Measurements from ENCODE around the gene HIC2.
"Not testable (repeated sequence)": the region's sequence is repeated elsewhere in the genome, so short reads cannot be mapped to it uniquely, and the experiment has no call there.

HIC2 gene

DNA sequence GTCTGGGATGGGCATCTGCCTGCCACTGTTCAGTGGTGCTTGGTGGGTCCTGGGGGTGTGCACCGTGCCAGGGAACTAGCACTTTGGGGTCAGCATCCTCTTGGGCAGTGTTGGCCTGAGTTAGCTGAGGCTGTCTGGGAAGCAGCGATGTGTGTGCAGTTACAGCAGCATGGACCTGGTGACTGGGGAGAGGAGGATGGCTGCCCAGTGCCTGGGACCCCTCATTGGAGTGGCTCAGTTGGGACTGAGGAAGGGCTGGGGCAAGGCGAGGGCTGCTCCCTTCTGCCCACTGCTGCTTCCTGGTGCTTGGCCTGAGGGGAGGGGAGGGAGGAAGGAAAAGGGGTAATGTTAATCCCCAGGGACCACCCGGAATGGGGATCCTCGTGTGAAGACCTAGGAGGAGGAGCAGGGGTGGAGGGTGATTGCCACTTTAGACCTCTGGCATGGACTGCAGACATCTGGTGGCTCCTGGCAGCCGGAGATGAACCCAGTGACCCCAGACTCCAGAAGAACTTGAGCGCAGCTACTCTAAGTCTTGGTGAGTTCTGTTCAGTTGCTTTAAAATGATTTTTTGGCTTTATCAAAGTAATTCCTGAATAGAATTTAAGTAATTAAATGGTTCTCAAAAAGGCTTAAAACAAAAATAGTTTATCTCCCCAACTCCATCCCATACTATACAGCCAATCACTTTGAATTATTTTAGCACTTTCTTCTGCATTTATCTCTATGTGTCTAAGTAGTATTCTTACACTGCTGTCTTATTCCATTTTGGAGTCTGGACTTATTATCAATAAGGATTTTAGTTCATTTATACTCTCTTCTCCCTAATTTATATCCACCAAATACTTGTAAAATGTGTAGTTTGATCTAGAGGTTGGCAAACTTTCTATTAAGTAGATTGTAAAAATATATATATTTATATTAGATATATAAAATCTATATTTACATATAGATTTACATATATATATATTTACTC, 34.7 kb downstream of the HIC2 start:
- DNase-seq, result no peak

DNA sequence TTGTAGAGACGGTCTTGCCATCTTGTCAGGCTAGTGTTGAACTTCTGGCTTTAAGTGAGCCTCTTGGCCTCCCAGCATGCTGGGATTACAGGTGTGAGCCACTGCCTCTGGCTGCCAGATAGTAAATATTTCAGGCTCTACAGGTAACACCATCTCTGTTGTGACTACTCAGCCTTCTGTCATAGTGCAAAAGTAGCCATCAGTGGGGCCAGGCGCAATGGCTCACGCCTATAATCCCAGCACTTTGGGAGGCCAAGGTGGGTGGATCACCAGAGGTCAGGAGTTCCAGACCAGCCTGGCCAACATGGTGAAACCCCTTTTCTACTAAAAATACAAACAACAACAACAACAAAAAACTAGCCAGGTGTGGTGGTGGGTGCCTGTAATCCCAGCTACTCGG, 35.5 kb downstream of the HIC2 start:
- DNase-seq, result not testable (repeated sequence)

DNA sequence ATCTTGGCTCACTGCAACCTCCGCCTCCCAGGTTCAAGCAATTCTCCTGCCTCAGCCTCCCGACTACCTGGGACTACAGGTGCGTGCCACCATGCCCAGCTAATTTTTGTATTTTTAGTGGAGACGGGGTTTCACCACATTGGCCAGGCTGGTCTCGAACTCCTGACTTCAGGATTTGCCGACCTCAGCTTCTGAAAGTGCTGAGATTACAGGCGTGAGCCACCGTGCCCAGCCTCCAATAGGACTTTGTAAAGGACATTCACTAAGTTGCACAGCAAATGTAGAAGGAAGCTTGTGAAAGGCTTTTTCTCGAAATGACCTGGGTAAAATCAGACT, 37.8 kb downstream of the HIC2 start:
- not testable (repeated sequence) for DNase-seq

DNA sequence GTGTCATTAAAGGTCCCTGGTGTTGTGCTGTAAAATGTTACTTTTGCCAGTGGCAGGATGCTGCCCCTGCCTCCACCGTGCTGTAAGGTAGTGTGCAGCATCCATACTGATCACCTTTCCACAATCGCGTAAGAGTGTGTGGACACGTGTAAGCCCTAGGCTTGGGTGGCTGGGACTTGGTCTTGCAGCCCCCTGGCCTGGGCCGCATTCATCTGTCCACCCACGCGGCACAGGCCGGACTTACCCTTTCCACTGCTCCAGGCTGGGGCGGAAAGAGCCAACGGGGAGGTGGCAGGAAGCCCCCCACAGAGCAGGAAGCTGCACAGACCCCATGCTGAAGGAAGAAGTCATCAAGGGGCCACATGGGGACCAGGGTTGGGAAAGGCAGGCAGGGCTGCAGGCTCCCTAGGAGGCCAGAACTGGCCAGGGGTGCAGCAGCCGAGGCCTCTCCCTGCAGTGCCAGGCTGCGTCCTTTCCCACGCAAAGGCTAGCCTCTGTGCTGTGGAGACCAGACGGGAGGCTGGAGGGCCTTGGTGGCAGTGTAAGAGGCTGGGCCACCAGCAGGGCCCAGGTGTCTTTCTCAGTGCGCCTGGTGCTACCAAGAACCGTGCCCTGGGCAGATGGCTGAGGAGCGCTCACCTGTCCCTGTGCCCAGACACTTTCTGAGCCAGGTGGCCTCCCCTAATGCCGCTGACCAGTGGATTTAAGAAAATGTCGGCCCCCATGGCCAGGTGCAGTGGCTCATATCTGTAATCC, 38.3 kb downstream of the HIC2 start:
- DNase-seq, result no peak

DNA sequence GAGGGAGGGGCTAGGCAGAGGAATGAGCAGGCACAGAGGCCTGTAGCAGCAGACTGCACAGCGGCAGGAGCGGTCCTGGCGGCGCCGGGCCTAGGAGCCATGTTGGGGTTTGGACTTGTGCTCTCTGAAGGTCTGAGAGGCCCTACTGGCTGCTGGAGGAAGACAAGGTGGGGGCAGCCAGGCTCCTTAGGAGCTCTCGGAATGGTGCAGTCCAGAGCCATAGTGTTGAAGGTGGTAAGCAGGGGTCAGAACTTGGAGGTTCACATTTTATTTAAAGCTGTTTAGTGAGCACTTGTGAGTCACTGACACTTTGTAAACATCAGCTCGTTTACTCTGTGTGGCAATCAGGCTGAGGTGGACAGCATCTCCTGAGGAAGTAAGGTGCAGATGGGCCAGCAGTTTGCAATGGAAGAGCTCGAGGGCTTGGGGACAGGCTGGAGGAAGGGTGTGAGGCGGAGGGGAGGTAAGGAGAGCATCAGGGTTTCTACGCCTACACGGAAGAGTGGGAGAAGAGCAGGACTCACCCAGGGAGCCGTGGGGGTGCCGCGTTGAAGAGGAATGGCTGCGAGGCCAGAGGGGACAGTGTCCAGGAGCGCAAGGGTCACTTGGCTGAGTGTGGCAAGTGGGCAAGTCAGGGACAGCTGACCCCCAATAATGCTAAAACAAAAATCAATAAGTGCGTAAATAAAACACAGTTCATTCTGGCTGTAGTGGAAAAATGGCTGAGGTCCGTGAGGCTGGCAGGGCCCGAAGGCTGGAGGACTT, 40.0 kb downstream of the HIC2 start:
- DNase-seq, result no peak

DNA sequence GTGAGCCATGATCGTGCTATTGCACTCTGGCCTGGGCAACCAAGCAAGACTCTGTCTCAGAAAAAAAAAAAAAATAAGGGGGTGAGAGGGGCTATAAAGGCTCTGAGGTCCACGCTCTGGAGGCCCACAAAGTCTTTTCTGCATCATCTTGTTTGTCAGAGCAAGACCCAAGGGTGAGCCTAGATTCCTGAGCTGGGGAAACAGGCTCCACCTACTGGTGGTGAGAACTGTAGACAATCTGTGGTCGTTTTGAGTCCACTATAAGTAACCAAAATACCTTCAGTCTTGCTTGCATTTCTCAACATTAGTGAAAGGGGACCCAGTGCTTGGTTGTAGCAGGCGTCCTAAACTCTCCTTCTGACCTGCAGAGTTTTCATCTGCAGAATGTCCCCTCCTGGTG, 45.5 kb downstream of the HIC2 start:
- not testable (repeated sequence) for DNase-seq

DNA sequence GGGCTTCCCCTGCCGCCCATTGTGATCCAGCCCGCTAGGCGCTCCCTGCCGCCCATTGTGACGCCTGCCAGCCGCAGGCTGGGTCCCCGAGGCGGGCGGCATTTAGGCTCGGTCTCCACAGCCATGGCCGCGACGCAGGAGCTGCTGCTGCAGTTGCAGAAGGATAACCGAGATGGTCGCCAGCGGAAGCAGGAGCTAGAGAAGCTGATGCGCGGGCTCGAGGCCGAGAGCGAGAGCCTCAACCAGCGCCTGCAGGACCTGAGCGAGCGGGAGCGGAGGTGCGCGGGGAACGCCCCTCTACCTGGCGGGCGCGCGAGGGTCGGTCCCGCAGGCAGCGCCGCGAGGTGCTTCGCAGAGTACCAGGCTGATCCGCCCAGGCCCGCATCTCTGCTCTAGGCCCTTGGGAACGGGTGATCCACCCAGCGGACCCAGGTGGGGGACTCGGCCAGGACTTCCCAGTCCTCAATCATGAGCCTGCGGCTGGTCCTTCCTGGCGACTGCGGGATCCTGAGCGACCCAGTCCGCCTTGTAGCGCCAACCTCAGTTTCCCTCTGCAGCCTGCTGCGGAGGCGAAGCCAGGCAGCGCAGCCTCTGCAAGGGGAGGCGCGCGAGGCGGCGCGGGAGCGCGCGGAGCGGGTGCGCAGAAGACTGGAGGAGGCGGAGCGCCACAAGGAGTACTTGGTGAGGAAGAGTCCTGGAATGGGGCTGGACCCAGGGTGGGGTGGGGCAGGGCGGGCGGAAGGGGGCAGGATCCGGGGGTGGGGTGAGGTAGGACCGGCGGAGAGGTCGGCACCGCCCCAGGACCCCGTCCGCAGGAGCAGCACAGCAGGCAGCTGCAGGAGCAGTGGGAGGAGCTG, 50.4 kb downstream of the HIC2 start, which contains the start of gene TMEM191C:
TMEM191C (plus strand) TSS at position 51 of the 857 bp plus-strand sequence; CDS start at position 124, 73 bp downstream.
- not testable (repeated sequence) for DNase-seq

DNA sequence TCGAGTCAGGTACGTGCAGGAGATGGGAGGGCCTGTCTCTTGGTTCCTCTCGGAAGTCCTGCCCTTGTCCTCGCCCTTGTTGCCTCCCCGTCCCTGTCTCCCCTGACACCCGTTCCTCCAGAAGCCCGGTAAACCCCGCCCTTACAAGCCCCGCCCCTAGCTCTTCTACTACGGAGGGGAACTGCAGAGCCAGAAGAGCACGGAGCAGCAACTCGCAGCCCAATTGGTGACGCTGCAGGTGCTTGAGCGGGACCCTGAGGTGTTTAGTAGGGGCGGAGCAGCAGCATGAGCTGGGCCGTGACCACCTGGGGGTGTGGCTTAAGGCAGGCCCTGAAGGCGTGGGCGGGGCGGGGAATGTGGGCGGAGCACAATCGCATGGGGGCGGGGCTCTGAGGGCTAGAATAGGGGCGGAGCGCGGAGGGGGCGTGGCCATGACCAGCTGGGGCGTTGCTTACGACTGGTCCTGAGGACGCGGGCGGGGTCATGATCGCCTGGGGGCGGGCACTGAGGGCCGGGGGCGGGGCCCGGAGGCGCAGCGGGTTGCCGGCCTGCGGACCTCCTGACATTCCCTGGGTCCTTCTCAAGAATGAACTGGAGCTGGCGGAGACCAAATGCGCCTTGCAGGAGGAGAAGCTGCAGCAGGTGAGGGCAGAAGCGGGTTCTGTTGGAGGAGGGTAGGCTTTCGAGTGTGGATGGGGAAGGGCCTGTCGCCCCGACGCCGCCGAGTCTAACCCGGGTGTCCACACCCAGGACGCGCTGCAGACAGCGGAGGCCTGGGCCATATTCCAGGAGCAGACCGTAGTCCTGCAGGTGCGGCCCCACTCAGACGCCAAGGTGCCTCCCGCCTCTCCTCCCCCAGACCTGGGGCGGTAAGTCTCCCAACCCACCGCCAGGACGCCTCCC, 51.3 kb downstream of the HIC2 start:
- DNase-seq, result not testable (repeated sequence)

DNA sequence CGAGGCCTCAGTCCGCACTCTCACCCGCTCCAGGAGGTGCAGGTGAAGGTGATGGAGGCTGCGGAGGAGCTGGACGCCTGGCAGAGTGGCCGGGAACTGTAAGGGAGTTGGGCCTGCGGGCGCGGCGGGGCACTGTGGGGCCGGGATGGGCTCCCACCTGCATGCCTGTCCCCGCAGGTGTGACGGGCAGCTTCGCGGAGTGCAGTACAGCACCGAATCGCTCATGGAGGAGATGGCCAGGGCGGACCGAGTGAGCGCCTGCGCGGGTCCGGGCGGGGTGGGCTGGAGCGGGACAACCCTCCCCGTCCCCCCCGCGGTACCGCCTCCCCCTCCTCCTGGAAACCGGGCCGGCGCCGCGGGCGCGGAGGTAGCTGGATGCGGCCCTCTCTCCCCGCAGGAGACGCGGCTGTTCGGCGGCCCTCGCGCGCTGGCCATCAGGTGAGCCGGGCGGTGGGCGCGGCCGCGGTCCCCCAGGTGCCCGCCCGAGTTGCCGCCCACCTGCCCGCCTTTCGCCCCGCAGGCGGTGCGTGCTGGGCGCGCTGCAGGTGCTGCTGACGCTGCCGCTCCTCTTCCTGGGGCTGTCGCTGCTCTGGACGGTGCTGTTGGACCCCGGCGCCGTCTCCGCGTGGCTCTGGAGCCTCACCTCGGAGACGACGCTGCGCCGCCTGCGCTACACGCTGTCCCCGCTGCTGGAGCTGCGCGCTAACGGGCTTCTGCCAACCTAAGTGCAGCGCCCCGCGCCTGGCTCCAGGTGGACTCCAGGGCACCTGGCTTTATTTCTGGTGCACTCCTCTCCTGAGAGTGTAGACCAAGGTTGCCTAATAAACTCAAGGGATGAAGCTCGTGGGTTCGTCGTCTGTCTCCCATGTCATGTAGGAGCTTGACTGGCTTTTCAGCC, 52.2 kb downstream of the HIC2 start:
- DNase-seq, result not testable (repeated sequence)

DNA sequence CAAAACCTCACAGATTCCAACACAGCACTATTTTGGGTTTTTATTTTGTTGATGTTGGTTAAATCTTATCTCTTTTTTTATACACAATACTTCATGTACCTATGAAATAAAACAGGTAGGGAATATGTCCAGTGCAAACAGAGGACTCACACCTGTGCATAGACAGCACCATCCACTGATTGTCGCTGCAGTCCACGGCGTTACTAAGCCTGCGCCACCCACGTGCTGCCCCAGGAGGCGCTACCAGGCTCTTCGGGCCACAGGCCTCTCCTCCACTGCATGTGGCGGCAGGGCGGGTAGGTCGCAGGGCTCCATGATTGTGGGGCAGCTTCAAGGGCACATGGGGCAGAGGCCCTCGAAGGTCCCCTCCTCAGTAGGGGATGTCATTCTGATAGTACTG, 55.8 kb downstream of the HIC2 start:
- not testable (repeated sequence) for DNase-seq

DNA sequence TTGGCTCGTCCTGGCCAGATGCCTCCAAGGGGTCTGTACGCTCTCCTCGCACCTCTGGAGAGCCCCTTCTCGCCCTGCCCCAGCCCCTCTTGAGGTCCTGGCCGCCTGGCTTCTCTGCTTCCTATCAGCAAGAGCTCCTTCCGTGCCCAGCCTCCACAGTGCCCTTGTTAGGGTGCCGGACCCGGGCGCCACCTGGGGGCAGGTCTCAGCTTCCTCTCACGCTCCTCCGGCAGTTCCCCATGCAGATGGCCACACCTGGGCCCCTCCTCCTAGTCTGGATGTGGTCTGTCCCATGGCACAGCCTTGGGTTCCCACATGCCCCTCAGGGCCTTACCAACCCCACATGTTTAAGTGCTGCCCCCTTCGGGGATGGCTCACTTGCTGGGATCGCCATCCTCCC, 56.5 kb downstream of the HIC2 start:
- DNase-seq, result not testable (repeated sequence)

DNA sequence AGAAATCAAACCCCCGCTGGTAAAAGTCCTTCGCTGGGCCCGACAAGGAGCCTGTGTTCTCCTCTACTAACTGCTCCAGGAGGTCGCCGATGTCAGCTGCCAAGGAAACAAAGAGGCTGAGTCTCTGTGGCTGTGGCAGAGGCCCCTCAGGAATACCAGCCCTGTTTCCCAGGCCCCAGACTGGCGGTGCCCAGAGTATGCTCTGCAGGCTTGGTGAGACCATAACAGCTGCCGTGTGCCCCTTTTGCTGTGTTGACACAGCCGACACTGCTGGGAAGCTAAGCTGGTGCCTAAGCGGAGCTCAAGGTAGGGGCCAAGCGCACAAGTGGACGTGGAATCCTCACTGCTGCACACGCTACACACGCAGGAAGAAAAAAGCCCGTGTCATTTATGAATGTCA, 66.9 kb downstream of the HIC2 start:
- DNase-seq, result not testable (repeated sequence)

DNA sequence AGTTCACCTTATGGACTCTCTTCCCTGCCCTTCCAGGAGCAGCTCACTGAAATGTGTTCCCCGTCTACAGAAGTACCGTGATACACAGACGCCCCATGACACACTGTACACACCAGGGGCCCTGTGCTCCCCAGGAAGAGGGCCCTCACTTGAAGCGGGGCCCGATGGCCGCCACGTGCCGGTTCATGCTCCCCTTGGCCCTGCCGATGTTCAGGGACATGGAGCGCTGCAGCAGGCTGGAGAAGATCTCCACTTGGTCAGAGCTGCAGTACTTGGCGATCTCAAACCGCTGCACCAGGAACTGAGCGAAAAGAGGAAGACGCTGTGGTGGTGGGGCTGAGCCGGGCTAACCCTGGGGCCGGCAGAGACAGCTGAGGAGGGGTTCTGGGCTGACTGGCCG, 70.6 kb downstream of the HIC2 start:
- not testable (repeated sequence) for DNase-seq

DNA sequence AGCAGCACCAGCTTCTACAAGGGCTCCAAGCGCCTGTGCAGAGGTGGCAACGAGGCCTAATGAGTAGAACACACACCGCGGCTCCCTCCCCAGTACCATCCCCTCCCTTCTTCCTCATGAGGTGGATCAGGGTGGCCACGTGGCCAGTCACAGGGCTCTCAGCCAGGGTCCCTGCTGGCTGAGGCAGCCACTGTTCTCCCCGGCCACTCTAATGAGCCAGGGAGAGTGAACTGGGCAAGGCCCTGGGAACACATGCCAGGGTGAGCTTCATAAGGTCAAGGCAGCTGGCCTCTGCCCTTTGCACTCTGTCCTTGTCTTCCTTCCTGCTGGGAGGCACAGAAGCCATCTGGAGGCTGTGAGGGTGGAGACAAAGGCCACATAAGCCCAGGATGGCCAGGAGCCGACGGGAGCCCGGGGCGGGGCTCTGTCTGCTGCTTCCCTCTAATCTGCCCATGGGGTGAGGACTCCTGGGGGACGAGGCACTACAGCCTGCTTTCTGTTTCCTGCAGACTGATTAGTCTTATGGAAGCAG, 72.0 kb downstream of the HIC2 start:
- DNase-seq, result not testable (repeated sequence)

DNA sequence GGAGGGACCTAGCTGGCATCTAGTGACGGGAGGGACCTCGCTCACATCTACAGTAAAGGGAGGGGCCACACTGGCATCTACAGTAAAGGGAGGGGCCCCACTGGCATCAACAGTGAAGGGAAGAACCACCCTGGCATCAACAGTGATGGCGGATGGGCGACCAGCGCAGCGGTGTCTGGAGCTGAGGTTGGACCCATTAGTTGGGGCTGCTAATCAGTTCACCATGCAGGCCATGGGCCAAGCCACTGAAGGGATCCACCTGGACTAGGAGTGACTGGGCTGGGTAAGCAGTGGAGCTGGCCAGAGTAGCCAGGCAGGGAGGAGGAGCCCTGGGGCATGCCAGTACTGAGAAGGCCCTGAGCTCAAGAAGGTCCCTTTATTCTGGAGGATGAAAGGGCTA, 73.4 kb downstream of the HIC2 start:
- not testable (repeated sequence) for DNase-seq

DNA sequence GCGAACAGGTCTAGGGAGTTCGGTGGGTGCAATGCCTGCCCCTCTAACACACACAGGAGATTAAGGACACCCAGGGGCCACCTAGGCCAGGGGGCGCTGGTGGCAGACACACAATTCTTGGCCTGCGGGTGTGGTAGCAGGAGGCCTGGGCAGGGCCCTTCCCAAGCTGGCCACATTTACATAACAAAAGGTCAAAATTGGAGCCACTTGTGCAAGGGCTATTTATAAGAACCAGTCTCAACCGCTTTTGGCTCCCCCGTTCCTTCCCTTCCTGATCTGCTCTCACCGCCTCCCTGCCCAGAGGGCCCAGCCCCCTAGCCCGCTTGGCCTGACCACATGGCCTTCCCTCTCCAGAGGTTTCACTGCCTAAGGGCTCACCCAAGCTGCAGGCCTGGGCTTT, 75.1 kb downstream of the HIC2 start:
- not testable (repeated sequence) for DNase-seq

DNA sequence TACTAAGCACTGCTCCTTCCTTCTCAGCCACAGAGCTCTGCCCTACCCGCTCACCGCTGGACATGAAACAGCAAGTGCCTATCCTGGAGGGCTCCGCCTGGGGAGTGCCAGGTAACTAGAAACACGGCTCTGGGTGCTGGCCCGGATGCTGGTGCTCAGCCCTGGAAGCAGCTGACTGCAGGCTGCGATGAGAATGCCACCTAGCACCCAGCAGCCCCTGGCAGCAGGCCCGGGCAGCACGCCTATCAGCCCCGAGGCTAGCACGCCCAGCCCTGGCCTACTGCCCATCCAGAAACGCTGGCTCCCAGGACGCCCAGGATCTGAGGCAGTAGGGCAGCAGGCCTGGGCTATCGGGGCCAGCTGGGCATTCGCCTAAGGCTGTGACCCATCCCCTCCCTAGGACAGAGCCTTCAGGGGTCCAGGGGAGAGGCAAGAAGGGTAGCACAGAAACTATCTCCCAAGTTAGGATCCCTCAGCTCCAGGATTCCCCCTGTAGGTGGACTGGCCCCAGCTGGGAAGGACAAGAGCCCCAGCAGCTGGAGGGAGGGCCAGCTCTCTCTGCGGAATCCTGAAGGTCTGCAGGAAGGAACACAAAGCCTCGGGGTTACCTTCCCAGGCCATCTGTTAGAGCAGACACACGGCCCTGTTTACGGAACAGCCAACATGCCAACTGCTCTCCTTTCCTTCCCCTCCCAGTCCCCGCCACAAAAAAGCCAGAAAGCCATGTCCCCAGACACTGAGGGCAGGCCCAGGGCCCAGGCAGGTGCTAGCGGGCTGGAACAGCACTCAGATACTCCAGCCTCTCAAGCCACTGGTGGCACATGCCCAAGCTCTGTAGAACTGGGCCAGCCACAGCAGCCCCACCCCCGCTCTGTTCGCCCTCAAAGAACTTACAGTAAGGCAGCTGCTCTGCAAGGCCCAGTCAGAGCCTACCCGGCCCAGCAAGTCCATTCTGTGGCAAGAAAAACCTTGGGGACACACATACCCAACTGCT, 76.9 kb downstream of the HIC2 start:
- DNase-seq, result not testable (repeated sequence)

DNA sequence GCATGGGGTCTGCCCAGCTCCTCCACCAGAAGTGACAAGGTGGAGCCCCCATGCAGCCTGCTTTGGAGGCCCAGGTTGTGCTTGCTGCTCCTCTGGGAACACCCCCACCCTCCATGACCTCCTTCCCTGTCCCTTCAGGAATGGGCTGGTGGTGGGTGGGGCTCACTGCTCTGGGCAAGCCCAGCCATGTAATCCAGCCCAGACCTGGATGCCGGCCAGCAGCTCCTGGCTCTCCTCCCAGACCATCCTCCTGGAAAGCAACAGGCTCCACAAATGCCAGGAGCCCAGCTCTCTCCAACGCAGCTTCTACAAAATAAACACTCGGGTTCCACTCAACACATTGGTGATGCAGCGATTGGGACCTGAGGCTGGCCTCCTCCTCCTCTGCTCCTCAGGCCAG, 80.8 kb downstream of the HIC2 start:
- DNase-seq, result not testable (repeated sequence)

Measured in Kasumi-1 (cell line).